ENCODE measurements around the gene EML1.

GRCh38 chr14:99905121-99905520 is 111.9 kb downstream of the EML1 start:
- TF ChIP-seq EZH2 (IDR thresholded peaks at IDR 0.05; ENCODE audit: low read length, unreplicated experiment), result no peak
- TF ChIP-seq, protein P1, sequence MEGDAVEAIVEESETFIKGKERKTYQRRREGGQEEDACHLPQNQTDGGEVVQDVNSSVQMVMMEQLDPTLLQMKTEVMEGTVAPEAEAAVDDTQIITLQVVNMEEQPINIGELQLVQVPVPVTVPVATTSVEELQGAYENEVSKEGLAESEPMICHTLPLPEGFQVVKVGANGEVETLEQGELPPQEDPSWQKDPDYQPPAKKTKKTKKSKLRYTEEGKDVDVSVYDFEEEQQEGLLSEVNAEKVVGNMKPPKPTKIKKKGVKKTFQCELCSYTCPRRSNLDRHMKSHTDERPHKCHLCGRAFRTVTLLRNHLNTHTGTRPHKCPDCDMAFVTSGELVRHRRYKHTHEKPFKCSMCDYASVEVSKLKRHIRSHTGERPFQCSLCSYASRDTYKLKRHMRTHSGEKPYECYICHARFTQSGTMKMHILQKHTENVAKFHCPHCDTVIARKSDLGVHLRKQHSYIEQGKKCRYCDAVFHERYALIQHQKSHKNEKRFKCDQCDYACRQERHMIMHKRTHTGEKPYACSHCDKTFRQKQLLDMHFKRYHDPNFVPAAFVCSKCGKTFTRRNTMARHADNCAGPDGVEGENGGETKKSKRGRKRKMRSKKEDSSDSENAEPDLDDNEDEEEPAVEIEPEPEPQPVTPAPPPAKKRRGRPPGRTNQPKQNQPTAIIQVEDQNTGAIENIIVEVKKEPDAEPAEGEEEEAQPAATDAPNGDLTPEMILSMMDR (conservative IDR thresholded peaks at IDR 0.05; ENCODE audit: low read depth, low read length), result no peak

Measured in PC-3 (cell line).